Renal cortex interstitium (tissue), 11 donors: ENCODE measurements around the gene BRSK2. TPM values are rescaled to one million over a fixed set of nuclear protein-coding genes. Genes with fewer than 3 reads are reported as not detected.

Experiments used
- DNase-seq, 11 donors: peaks; one replicate each; pipeline ENCODE4 v3.0.0-alpha.2; 2013; ENCODE audit warnings: low read depth in 9 of 11, low spot score in 4 of 11; ENCODE audit errors: extremely low read depth in 1 of 11
- polyA plus RNA-seq, 3 donors: library from polyadenylated mRNA; unstranded; fragments of 120-200 nt; gene quantifications; one replicate each; pipeline ENCODE4 v1.2.1, GENCODE V29; 2013; ENCODE audit not compliant: insufficient read length in 3 of 3

Gene BRSK2
- polyA plus RNA-seq, 3 donors = 0.56 to 1.7 (median 1.4) TPM

GRCh38 chr11:1371836-1372465 is 17.8 kb upstream of the BRSK2 start:
- DNase-seq = no peak

DNA sequence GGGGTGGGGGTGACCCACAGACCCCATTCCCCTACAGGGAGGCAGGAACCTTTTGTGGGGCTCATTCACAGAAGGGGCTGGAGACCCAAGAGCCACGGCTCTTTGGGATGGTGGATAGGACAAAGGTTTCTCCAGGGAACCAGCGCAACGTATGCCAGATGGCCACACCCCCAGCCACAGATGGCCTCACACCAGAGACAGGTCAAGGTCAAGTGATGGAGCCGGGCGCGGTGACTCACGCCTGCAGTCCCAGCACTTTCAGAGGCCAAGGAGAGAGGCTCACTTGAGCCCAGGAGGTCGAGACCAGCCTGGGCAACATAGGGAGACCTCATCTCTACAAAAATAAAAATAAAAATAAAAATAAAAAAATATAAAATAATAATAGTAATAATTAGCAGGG is 17.1 kb upstream of the BRSK2 start:
- DNase-seq = no peak

DNA sequence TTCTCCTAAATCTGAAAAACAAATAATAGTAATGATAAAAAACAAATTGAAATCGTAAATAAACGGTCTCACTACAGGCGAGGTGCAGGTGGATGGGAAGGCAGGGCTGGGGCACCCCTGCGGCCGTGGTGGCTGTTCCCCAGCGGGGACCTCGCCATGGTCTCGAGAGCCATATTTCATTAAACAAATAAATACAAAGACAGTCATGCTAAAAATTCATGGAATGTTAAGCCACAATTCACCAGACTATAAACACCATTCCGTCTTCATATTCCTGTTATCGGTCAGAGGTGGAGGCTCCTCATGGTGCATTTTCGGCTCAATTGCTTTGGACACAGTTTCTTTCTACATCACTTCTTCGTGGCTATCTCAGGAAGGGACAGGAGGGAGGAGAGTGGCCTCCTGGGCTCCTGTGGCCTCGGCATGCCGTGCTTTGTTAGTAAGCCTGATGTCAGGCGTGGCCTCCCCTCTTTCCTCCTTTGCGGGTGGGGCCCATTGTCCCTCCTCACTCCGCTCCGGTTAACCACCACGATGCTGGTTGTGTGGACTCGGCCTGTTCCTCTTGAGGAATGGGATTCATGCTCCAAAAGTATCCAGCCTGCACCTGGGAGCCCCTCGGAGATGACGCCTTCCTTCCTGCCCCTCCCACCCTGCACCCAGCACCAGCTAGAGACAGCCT is 16.1 kb upstream of the BRSK2 start:
- DNase-seq = no peak

DNA sequence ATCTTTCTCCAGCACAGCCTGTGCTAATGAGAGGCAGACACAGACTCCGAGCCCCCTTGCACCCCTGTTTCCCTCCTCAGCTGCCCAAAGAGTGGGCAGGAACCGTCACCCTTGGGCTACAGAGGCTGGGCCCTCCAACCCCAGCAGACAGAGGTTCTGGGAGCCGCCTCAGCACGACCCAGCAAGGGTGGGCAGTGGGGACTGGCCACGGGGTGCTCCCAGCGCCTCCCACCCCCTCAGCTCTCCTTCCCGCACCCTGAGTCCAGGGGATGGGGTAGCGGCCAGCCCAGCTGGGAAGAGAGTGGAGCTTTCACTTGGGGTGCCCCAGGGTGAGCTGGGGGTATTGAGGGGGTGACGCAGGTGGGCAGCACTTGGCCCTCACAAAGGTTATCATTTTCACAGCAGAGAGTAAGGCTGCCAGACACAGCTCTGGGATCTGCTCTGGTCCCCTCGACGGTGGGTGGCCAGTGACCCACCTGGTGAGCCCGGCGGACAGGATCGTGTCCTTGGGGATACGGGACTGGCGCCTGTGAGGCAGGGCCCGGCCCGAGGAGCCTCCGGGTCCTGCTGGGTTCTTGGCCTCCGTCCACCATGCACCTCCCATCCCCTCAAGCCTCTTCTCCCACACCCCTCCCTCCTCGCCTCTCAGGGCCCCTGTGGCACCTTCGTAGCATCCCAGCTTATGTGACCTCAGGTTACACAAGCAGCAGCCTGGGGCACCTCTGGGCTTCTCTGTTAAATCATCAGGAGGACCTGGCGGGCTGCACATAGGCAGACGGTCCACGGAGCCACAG is 14.4 kb upstream of the BRSK2 start:
- no peak for DNase-seq

GRCh38 chr11:1375955-1376258 is 13.8 kb upstream of the BRSK2 start:
- DNase-seq = no peak

DNA sequence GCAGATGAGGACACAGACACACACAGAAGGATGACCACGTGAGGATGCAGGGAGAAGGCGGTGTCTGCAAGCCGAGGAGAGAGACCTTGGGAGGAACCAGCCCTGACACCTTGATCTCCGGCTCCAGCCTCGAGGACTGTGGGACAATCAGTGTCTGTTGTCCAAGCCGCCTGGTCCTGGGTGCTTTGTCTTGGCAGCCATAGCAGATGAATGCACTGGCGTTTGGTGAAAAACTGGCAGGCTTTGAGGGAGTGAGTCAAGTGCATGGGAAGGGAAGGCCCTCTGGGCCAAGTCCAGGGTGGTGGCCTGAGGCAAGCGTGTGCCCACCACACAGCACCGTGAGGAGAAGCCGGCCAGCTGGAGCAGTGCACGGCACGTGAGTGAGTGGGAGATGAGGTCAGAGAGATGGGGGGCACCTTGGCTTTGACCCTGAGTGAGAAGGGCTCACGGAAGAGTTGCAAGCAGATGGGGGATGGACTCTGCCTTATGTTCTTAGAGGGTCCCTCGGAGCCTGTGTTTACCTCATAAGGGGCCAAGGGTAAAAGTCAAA is 12.4 kb upstream of the BRSK2 start:
- DNase-seq = no peak

DNA sequence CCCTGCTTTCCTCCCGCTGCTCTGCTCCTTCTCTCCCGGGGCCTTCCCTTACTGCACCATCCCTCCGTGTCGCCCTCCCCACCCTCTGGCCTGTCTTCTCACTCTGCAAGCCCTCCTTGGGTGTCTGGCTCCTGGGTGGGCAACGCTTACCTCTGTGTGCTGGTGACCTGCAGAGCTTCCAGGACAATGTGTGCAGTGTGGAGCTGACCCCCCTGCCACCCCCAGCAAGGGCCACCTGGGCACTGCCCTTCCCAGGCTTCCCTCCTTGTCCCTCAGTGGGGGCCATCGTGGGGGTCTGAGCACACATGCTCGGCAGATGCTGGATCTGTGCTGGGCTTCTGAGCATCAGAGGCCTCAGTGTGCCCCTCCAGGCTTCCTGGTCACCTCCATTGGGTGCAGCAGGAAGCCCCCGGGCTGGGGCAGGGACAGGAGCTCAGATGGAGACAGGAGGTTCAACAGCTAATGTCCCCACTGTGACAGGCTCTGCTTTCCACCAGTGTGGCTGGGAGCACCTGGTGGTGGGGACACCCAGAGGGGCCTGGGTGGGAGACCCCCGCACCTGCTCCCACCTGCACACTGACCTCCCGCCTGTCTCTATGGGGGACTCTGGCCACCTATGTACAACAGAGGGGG is 7.8 kb upstream of the BRSK2 start:
- DNase-seq = no peak

GRCh38 chr11:1382429-1382828 is 7.3 kb upstream of the BRSK2 start:
- no peak for DNase-seq

- DNase-seq = peak in 8 of 11 donors; percentile 17 to 58 (median 44)
These were observed 6.7 kb upstream of the BRSK2 start for GRCh38 chr11:1382831-1383607.

DNA sequence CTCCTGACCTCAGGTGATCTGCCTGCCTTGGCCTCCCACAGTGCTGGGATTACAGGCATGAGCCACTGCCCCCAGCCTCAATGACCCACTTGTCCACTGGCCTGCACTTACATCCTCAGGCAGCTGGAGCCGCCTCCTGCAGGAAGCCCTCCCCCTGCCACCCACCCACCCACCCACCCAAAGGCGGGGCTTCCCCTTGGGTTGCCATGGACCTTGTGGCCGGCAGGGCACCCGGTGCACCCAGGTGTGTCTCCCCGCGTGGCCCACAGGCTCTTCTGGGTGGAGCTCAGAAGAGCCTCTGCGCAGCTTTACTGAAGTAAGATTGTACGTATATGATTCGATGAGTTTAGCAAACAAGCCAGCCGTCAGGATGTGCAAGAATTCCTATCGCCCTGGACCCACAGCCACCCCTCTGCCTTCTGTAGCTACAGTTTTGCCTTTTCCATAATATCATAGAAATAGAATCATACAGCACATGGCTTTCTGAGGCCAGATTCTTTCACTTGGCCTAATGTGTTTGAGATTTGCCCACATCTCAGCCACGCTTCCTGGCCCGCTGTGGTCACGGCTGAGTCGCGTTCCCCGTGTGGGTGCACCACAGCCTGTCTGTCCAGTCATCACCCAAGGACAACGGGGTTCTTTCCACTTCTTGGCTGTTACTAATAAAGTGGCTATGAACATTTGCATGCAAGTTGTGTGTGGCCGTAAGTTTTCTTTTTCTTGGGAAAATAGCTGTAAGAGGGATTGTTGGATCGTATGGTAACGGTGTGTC is 5.3 kb upstream of the BRSK2 start:
- DNase-seq = no peak

GRCh38 chr11:1387521-1387920 is 2.2 kb upstream of the BRSK2 start:
- DNase-seq = no peak

DNA sequence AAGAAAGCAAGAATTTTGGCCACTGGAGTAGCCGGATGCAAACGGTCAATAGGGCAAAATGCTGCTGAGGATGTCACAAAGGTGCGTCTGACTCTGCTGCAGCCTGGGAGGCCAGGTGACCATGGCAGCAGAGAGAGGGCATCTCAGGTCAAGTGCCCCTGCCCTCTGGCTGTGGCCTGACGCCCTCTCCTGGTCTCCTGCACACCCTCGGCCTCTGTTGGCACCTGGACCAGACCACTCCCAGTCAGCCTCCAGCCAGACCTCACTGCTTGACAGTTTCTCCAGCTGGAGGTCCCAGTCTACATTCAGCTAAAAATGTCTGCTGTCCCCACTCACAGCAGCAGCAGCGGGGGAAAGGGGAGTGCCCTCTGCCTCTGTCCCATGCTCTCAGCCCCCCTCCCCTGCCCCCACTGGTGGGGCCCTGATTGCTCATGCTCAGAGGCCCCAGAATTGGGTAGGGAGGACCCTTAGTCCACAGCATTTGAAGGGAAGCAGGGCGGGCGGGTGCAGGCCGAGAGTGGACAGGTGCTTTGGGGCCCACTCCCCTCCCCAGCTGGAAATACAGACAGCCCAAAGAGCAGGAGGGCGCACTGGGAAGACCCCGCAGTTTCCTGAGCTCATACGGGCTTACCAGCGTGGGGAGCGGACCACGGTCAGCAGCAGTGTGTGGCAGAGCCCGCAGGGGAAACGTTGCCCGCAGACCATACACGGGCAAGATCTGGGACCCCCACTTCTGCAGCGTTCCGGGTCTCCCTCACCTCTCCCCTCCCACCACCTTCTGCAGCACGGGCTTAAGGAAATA is 1.6 kb upstream of the BRSK2 start:
- no peak for DNase-seq

DNA sequence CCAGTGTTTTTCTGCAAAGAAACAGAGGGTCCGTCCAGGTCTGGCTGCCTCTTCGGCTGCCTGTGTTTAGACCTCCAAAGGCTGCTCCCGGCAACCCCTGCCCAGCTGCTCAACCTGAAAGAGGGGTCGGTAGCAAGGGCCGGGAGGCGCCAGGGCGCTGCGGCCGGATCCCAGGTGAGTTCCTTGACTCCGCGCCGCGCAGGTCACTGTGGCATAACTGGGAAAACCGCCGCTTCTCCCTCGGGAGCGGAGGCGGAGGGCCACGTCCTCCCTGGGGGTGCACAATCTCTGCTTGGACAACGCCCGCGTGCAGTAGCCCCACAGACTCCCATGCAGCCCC is 1.0 kb upstream of the BRSK2 start:
- no peak for DNase-seq

- peak; percentile 68 to 91 (median 88) for DNase-seq
These were observed 417 bp upstream of the BRSK2 start for GRCh38 chr11:1389103-1389931.

DNA sequence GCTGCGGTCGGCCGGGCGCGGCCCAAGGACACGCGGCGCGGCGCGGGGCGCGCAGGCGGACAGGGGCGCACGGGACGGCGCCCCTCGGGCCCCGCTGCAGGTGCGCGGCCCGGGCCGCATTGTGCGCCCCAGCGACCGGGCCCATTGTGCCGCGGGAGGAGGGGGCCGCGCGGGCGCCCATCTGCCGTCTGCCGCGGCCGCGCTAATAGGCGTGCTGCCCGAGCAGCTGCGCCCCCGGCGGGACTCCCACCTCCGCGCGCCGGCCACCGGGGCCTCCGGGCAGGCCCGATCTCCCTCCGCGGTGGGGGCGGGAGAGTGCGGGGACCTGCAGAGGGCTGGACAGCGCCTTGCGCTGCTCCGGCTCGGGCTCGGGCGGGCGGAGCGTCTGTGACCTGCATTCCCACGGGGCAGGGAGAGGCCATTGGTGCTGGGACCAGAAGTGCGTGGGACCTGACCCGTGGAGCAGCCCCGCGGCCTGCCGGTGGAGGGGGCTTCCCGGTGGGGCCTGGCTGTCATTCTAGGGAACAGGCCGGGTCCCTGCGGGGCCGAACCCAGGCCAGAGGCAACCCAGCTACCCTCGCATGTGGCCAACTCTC is 933 bp downstream of the BRSK2 start:
- no peak for DNase-seq
